NCI-H226 (cell line): Measurements from ENCODE around the gene TRMT2A.

Experiments
- DNase-seq: peaks from one replicate; pipeline ENCODE4 v3.0.0-alpha.2; 2015

Gene TRMT2A

GRCh38 chr22:20131859-20132685 lies 15.0 kb upstream of the TRMT2A start:
- no peak for DNase-seq

DNA sequence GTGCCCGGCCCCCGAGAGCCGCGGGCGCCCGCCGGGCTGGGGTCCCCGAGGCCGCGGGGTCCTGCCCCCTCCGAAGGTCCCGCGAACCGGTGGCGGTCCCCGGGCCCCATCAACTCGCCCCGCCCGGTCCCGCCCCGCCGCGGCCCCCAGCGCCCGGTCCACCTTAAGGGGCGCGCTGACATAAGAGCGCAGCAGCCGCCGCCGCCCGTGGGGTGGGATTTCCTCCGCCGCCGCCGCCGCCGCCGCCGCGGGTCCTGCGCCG lies 14.5 kb upstream of the TRMT2A start, which contains the start of gene ZDHHC8:
TSS of gene ZDHHC8 (plus strand) at position 208 of the 262 bp plus-strand sequence. CDS start 144 bp downstream, outside the sequence.
- no peak for DNase-seq

DNA sequence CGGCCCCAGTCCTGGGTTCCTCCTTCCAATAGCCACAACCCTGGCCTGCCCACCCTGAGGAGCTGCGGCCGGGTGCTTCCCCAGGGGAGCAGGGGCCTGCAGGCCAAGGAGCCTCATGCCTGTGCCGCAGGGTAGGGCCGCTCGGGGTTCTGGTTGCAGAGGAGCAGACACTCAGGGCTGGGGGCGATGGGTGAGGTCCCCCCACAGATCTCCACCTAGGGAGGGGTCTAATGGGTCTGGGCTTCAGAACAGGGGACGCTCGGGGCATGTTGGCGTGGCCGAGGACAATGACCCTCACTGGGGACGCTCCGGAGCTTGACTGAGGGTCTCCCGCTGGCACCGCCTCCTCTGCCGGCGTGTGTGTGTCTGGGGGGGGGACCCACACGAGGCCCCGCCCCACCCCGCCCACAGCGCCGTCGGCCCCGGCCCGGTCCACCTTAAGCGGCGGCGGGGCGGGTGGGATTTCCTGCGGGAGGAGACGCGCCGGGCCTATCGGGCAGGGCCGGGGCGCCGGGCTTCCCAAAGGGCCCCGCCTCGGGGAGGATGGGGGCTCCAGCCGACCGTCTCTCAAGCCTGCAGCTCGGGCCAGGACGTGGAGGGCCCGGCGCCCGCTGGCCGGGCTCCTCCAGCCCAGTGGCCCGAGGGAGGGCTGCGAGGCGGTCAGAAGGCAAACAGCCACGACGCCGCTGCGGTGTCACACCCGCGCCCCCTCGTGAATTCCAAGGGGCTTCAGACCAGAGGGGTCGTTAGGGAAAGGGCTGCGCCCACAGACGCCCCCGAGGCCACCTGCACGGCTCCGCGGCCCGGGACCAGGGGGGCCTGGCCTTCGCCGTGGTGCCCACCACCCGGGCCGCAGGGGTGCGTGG lies 13.9 kb upstream of the TRMT2A start:
- peak; percentile 48 for DNase-seq

DNA sequence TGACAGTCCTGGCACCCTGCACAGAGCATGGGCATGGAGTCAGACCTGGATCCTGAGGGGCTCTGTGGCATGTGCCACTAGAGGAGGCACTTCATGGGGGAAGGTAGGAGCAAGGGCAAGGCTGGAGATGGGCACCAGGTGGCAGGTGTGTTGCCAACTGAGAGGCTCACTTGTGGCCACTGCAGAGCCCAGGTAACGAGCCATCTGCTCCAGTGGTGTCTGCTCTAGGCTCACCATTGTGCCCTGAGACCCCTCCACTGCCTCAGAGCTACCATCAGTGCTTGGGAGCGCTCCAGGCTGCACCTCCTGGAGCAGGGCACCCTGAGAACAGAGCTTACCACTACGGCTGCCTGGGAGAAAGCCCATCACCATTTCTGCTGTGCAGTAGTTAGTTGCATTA lies 13.3 kb upstream of the TRMT2A start:
- no peak for DNase-seq

- no peak for DNase-seq
These were observed 12.7 kb upstream of the TRMT2A start for GRCh38 chr22:20129747-20130014.

DNA sequence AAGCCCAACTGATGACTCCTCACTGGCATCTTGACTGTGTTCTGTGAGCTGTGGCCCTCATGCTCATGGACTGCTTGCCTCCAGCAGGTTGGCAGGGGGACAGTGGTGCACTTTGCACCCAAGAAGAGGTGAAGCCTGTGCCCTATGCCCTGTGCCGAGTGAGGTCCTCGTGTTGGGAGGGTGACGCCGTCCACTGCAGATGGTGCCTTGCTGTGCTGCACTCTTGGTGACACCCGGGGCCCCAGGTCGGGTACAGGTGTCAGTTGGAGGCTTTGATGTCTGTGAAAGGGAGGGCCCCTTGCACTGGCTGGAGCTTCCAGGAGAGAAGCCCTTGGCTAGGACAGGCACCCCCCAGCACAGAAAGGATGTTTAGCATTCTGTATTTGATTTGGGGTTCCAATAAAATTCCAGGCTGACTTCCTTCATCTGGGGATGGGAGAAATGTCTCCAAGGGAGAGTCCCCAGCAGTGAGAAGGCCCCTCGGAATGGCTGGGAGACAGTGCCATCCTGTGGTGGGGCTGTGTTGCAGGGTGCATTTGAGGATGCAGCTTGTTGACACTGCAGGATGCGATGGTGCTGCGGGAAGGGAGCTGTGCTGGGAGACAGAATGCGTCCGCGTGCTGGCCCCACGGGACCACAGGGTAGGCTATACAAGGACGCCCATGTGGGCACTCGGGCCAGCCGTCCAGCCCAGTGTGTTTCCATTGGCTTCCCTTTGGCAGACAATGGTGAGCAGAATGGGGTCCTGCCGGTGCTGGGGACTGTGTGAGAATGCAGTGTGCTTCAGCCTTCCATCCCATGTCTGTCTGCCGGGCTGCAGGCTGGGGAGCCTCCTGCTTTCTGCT lies 12.1 kb upstream of the TRMT2A start:
- no peak for DNase-seq

DNA sequence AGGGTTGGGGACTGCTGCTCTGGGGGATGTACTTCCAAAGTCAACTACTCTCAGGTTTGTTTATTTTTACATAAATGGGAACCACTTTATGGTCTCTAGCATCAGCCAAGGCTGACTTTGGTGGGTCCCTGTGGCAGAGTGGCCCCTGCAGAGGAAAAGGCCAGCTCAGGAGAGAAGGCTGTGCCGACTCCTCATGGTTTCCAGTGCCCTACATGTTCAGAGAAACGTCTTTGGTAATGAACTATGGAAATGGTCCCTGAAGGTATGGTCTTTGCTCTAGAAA lies 11.5 kb upstream of the TRMT2A start:
- DNase-seq, result no peak

- DNase-seq, result no peak
These were observed 11.0 kb upstream of the TRMT2A start for GRCh38 chr22:20127869-20128618.

GRCh38 chr22:20127318-20127868 lies 10.4 kb upstream of the TRMT2A start:
- no peak for DNase-seq

- DNase-seq, result no peak
These were observed 9.4 kb upstream of the TRMT2A start for GRCh38 chr22:20126284-20127029.

DNA sequence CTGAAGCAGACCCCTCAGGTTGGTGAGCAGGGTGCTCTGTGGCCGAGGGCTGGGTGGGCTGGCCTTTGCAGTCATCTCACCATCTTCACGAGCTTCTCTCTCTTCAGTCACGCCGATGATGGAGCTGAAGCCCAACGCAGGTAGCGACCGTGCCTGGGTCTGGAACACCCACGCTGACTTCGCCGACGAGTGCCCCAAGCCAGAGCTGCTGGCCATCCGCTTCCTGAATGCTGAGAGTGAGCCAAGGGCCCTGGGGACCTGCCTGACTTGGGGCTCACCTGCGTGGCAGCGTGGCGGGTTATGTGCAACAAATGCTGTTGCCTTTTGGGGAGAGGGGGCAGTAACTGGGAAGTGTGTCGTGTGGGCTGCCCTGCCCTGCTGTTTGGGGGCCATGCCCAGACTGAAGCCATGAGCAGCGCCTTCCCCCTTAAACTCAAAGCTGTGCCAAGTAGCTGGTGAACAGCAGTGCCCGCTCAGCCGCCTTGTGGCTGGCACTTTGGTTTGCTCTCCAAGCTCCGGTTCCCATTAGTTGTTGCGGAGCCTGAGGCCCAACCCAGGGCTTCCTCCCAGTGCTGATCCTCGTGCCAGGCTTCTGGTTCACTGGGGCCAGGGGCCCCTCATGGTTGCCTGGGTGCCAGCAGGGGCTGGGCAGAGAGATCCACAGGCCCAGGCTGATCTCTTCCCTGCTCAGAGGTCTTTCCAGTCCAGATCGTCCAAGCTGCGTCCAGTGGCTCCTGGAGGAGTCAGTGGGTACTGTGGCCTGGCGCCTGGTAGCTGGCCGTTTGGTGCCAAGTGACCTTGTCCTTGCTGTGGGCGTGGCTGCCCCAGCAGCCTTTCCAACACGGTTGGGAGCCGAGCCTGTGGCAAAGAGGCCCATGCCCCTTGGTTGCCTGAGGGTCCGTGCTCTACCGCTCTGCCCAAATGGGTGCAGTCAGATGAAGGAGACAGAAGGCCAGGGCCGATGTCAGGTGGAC lies 8.5 kb upstream of the TRMT2A start:
- DNase-seq, result no peak

- no peak for DNase-seq
These were observed 7.2 kb upstream of the TRMT2A start for GRCh38 chr22:20124083-20124787.

GRCh38 chr22:20123366-20124082 lies 6.5 kb upstream of the TRMT2A start:
- no peak for DNase-seq

DNA sequence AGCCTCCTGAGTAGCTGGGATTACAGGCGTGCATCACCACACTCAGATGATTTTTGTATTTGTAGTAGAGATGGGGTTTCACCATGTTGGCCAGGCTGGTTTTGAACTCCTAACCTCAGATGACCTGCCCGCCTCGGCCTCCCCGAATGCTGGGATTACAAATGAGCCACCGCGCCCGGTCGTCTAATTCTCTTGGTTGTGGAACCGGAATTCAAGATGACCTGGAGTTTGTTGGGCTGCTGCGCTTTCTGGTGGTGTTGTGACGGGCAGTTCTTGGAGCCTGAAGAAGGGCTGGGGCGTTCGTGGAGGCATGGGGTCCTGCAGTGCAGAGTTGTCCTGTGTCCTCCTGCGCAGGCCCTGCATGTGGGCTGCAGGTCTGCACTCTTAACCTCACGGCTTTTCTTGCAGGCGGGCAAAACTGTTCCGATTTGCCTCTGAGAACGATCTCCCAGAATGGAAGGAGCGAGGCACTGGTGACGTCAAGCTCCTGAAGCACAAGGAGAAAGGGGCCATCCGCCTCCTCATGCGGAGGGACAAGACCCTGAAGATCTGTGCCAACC lies 4.9 kb upstream of the TRMT2A start:
- no peak for DNase-seq

- DNase-seq, result no peak
These were observed 1.4 kb upstream of the TRMT2A start for GRCh38 chr22:20118300-20119020.

DNA sequence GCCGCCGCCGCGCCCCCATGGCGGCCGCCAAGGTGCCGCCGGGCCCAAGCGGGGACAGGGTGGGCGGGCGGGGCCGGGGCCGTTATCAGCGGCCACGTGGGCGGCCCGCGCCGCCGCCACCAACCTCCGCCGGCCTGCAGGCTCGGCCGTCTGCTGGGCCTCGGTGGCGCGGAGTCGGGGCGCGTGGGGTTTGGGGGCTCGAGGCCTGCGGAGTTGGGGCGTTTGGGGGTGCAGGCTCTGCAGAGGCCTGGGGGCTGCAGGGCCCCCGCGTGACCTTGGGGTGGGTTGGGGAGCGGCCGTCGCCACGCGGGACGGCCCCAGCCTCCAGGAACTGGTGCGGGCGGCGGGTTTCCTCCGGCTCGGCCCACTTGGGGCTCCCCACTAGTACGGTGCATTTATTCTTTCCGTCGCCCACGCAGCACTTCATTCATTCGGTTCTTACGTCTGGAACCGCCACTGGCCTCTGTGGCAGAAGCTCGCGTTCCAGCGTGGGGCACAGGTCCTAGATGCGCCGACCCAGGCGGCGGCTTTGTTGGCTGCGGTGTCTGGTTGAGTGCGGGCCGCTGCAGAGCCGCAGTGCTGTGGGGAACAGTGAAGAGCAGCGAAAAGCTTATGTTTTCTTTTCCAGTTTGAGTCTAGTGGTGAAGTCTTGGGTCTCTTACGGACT lies 740 bp upstream of the TRMT2A start:
- no peak for DNase-seq

DNA sequence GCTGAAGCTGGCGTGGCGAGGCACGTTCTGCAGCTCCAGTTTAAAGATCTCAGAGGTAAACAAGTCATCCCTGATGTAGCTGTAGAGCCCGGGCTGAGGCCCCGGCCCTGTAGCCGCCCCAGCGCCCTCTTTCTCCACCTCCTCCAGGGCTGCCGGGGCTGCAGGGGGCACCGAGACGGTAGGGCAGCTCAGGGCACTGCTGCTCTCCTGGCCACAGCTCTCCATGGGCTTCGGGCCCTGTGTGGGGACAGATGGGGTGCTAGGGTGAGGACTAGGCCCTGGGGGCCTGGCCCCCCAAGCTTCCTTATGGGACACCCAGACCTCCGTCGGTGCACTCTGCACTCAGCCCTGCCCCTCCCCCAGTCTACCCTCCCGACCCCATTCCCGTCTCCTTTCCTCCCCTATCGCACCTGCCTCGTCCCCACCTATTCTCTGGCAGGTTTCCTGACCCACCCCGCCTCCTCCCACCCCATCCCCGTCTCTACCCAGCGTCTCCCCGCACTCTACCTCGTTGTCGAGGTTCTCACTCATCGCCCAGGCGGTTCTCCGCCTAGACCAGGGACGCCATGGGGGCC lies 563 bp downstream of the TRMT2A start:
- no peak for DNase-seq
